GM10248 (cell line): ENCODE measurements around the gene YJU2.
"Not testable (repeated sequence)": the region's sequence is repeated elsewhere in the genome, so short reads cannot be mapped to it uniquely, and the experiment has no call there.

ENCODE experiments used
- CTCF ChIA-PET: fragments of 300-600 bp; sonication (Branson Sonifier 250); formaldehyde crosslinking; extraction: SDS; loops from one replicate; lab custom pipeline; 2021; ENCODE audit warnings: antibody characterized with exemption; lab: Yijun Ruan, JAX
- POLR2A ChIA-PET: fragments of 350-650 bp; sonication (Branson Sonifier 250); formaldehyde crosslinking; extraction: SDS; loops from one replicate; lab custom pipeline; 2020; ENCODE audit warnings: antibody characterized with exemption; lab: Yijun Ruan, JAX
- DNase-seq: peaks from one replicate; pipeline ENCODE4 v3.0.0; 2012; ENCODE audit errors: extremely low spot score
- CTCF ChIP-seq: IDR thresholded peaks from 2 replicates; pipeline ENCODE4 v1.5.1; 2012; ENCODE audit warnings: mild to moderate bottlenecking, low read depth; ENCODE audit errors: extremely low read depth, missing control alignments, control extremely low read depth

Gene YJU2

GRCh38 chr19:4227771-4228170, 19.1 kb upstream of the YJU2 start:
- ChIA-PET CTCF (interaction anchor here (1.3 kb wide), 1 partner anchor 40 kb away, joined by 3 read pairs; no protein-coding TSS in a partner anchor), POLR2A (interaction anchor here (0.6 kb wide), 1 partner anchor 36 kb away, joined by 3 read pairs; no protein-coding TSS in a partner anchor)
- no peak for TF ChIP-seq CTCF
- DNase-seq, result no peak

- CTCF ChIA-PET, result interaction anchor here (1.3 to 2.2 kb wide), 4 partner anchors 8 to 241 kb away, joined by 4 to 11 read pairs (median 6); no protein-coding TSS in a partner anchor
- no peak for TF ChIP-seq CTCF
- POLR2A ChIA-PET, result interaction anchor here (0.6 to 2.4 kb wide), 2 partner anchors 11 to 170 kb away, joined by 4 to 20 read pairs; no protein-coding TSS in a partner anchor
- DNase-seq, result no peak
These were observed 18.1 kb upstream of the YJU2 start for GRCh38 chr19:4228765-4229178.

- peak; percentile 89 for DNase-seq
- no peak for TF ChIP-seq CTCF
- ChIA-PET POLR2A (interaction anchor here (0.6 to 2.4 kb wide), 2 partner anchors 11 to 170 kb away, joined by 4 to 20 read pairs; no protein-coding TSS in a partner anchor), CTCF (interaction anchor here (1.0 to 2.2 kb wide), 6 partner anchors 8 to 241 kb away, joined by 3 to 11 read pairs (median 4); partner anchors contain the start of gene YJU2)
These were observed 17.5 kb upstream of the YJU2 start, which contains the start of gene EBI3 for GRCh38 chr19:4229179-4229931. Gene EBI3, plus strand, starts transcription at chr19:4229523. Its CDS starts 28 bp downstream, at chr19:4229551.

GRCh38 chr19:4230237-4230636, 16.6 kb upstream of the YJU2 start:
- POLR2A ChIA-PET, result interaction anchor here (2.4 kb wide), 1 partner anchor 10 kb away, joined by 20 read pairs; no protein-coding TSS in a partner anchor
- CTCF ChIA-PET, result interaction anchor here (1.0 to 2.2 kb wide), 6 partner anchors 9 to 242 kb away, joined by 3 to 11 read pairs (median 4); partner anchors contain the start of gene YJU2
- DNase-seq, result not testable (repeated sequence)

GRCh38 chr19:4231521-4231920, 15.4 kb upstream of the YJU2 start:
- ChIA-PET CTCF (interaction anchor here (2.2 to 4.6 kb wide), 2 partner anchors 10 to 11 kb away, joined by 15 to 35 read pairs; no protein-coding TSS in a partner anchor), POLR2A (interaction anchor here (0.6 kb wide), 1 partner anchor 150 kb away, joined by 7 read pairs; no protein-coding TSS in a partner anchor)
- not testable (repeated sequence) for DNase-seq

- DNase-seq, result not testable (repeated sequence)
- POLR2A ChIA-PET, result interaction anchor here (0.6 to 0.7 kb wide), 4 partner anchors 67 to 1049 kb away, joined by 5 to 8 read pairs (median 7); no protein-coding TSS in a partner anchor
- CTCF ChIA-PET, result interaction anchor here (1.0 to 4.6 kb wide), 6 partner anchors 11 to 150 kb away, joined by 4 to 35 read pairs (median 10); partner anchors contain the start of genes STAP2 and YJU2
These were observed 14.7 kb upstream of the YJU2 start for GRCh38 chr19:4232139-4232538.

- no peak for TF ChIP-seq CTCF
- no peak for DNase-seq
- POLR2A ChIA-PET, result interaction anchor here (0.5 to 0.7 kb wide), 4 partner anchors 10 to 1049 kb away, joined by 5 to 8 read pairs (median 6); no protein-coding TSS in a partner anchor
- CTCF ChIA-PET, result interaction anchor here (0.7 to 4.6 kb wide), 7 partner anchors 10 to 149 kb away, joined by 4 to 35 read pairs (median 5); partner anchors contain the start of genes STAP2 and YJU2
These were observed 14.1 kb upstream of the YJU2 start for GRCh38 chr19:4232614-4233281.
